Testis (tissue), 2 donors: Measurements from ENCODE around the gene ALAS1.
A peak's percentile ranks its signal among the peaks of the same experiment; 100 is the strongest.

ENCODE experiments used
- POLR2A ChIP-seq: fragments of 450-650 bp; IDR thresholded peaks from one replicate; pipeline ENCODE4 v1.6.1; 2017; ENCODE audit warnings: antibody characterized with exemption, mild to moderate bottlenecking, moderate library complexity
- TF ChIP-seq, protein P1 (sequence below), 3 experiments: fragments of 450-650 bp in 2 of 3; fragments of 200-600 bp in 1 of 3; sonication (generic) in 1 of 3; IDR thresholded peaks; one replicate each; pipeline ENCODE4 v1.5.1; 2016 to 2019; ENCODE audit warnings: antibody characterized with exemption in 3 of 3, mild to moderate bottlenecking in 2 of 3, moderate library complexity in 1 of 3

DNA sequence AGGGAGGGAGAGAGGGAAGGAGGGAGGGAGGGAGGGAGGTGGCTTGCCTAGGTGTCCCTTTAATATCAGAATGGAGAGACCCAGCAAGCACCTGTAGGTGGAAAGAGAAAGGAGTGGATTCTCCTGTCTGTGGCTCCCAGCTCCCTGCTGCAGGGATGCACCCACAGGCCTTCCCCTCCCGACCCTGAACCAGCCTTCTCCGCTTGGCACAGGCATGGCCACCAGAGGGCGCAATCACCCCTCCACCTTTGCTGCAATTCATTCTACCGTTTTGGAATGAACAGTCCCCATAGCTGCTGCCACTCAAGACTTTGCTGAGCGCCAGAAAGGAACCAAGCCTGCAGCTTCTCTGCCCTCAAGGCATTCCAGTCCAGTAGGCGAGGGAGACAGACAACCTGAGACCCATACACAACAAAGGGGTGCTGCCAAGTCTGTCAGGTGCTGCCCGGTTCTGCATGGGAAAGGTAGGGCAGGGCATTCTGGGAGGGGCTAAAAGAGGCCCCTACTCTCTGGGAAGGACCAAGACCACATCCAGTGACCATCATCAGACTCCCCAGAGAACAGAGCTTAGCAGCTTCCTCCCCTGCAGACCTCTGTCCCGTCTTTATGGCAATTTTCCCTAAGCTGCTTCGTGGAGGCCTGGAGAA, 22.5 kb downstream of the ALAS1 start:
- TF ChIP-seq, protein P1, sequence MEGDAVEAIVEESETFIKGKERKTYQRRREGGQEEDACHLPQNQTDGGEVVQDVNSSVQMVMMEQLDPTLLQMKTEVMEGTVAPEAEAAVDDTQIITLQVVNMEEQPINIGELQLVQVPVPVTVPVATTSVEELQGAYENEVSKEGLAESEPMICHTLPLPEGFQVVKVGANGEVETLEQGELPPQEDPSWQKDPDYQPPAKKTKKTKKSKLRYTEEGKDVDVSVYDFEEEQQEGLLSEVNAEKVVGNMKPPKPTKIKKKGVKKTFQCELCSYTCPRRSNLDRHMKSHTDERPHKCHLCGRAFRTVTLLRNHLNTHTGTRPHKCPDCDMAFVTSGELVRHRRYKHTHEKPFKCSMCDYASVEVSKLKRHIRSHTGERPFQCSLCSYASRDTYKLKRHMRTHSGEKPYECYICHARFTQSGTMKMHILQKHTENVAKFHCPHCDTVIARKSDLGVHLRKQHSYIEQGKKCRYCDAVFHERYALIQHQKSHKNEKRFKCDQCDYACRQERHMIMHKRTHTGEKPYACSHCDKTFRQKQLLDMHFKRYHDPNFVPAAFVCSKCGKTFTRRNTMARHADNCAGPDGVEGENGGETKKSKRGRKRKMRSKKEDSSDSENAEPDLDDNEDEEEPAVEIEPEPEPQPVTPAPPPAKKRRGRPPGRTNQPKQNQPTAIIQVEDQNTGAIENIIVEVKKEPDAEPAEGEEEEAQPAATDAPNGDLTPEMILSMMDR (IDR thresholded peaks at IDR 0.05), result peak; percentile 63 to 95 (median 89)
- no peak for TF ChIP-seq POLR2A
